ENCODE measurements around the gene PNMA6A.

DNA sequence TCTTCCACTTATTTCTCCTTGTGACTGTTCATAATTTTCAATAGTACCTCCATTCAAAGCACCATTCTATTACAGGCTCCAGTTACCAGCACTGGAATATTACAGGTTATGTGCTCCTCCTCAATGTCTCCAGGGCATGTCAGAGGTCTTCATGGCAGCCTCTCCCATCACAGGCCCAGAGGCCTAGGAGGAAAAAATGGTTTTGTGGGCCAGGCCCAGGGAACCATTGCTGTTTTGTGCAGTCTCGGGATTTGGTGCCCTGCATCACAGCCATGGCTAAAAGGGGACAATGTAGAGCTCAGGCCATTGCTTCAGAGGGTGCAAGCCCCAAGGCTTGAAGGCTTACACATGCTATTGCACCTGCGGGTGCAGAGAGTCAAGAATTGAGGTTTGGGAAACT, 23.2 kb upstream of the PNMA6A start:
- TF ChIP-seq ZKSCAN5 (CRISPR knock-in tag; IDR thresholded peaks at IDR 0.05) (no peak), JDP2 (CRISPR knock-in tag; IDR thresholded peaks at IDR 0.05; ENCODE audit: borderline replicate concordance) (no peak), STAT5B (CRISPR knock-in tag; IDR thresholded peaks at IDR 0.05) (no peak), SMYD3 (CRISPR knock-in tag; IDR thresholded peaks at IDR 0.05) (no peak), POLR2A (IDR thresholded peaks at IDR 0.05; ENCODE audit: insufficient read depth in 1 of 2, low read depth in 2 of 2, low read length in 2 of 2) (no peak), ZFP91 (CRISPR knock-in tag; IDR thresholded peaks at IDR 0.05; ENCODE audit: borderline replicate concordance) (no peak)
- TF ChIP-seq, protein P1, sequence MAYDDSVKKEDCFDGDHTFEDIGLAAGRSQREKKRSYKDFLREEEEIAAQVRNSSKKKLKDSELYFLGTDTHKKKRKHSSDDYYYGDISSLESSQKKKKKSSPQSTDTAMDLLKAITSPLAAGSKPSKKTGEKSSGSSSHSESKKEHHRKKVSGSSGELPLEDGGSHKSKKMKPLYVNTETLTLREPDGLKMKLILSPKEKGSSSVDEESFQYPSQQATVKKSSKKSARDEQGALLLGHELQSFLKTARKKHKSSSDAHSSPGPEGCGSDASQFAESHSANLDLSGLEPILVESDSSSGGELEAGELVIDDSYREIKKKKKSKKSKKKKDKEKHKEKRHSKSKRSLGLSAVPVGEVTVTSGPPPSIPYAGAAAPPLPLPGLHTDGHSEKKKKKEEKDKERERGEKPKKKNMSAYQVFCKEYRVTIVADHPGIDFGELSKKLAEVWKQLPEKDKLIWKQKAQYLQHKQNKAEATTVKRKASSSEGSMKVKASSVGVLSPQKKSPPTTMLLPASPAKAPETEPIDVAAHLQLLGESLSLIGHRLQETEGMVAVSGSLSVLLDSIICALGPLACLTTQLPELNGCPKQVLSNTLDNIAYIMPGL (CRISPR knock-in tag; IDR thresholded peaks at IDR 0.05; ENCODE audit: borderline replicate concordance in 1 of 2, low read depth in 1 of 2), result no peak
